Heart right ventricle (tissue), 16 donors: Measurements from ENCODE around the gene C3orf20. TPM values are rescaled to one million over a fixed set of nuclear protein-coding genes. Genes with fewer than 3 reads are reported as not detected.

Source experiments
- ATAC-seq, 8 donors: fragments of 200-7000 bp; cut with Tn5 transposase; one replicate each; pipeline ENCODE4 v1.9.1; 2020; ENCODE audit warnings: mild to moderate bottlenecking in 8 of 8, moderate library complexity in 8 of 8, moderate number of reproducible peaks in 1 of 8
- DNase-seq, 2 donors: peaks; one replicate each; pipeline ENCODE4 v3.0.0-alpha.2; 2020
- H3K27ac ChIP-seq, 10 donors: fragments of 200-600 bp; sonication (generic) in 2 of 10; one replicate each; pipeline versions ENCODE4 v1.5.0 to v1.8.0; 2020 to 2022; ENCODE audit warnings: mild to moderate bottlenecking in 3 of 10
- H3K27me3 ChIP-seq, 7 donors: fragments of 200-600 bp; one replicate each; pipeline ENCODE4 v1.8.0; 2021 to 2022; ENCODE audit warnings: mild to moderate bottlenecking in 2 of 7
- H3K36me3 ChIP-seq, 9 donors: fragments of 200-600 bp; sonication (generic) in 1 of 9; one replicate each; pipeline versions ENCODE4 v1.5.0 to v1.8.0; 2020 to 2022; ENCODE audit warnings: mild to moderate bottlenecking in 2 of 9
- H3K4me1 ChIP-seq, 9 donors: fragments of 200-600 bp; sonication (generic) in 1 of 9; one replicate each; pipeline versions ENCODE4 v1.5.0 to v1.8.0; 2020 to 2022; ENCODE audit warnings: mild to moderate bottlenecking in 4 of 9
- H3K4me3 ChIP-seq, 10 donors: fragments of 200-600 bp; sonication (generic) in 2 of 10; one replicate each; pipeline versions ENCODE4 v1.5.0 to v1.8.0; 2020 to 2022; ENCODE audit warnings: mild to moderate bottlenecking in 7 of 10, moderate library complexity in 2 of 10
- H3K9me3 ChIP-seq, 11 donors: fragments of 200-600 bp in 10 of 11; sonication (generic) in 2 of 11; one replicate each; pipeline versions ENCODE4 v1.5.0 to v1.8.0; 2013 to 2022; ENCODE audit warnings: mild to moderate bottlenecking in 2 of 11, control low read depth in 1 of 11, moderate library complexity in 1 of 11
- WGBS, 2 donors: extraction: QIAGEN DNeasy Blood & Tissue Kit; methylation state at CpG; one replicate each; pipeline ENCODE4 v1.1.7; 2013; ENCODE audit warnings: inconsistent platforms in 1 of 2; 5-methylcytosine and 5-hydroxymethylcytosine counted together
- intact Hi-C, 10 donors: fragments of 100-400 bp; cut with DNase I; formaldehyde crosslinking; loops; one replicate each; pipeline versions ENCODE4 v1.11.1 to v1.14.2; 2022
- polyA plus RNA-seq, 2 donors: library from polyadenylated mRNA; stranded (reverse); fragments of 200-250 nt; gene quantifications; one replicate each; pipeline ENCODE4 v1.2.3, GENCODE V29; 2013
- total RNA-seq, 10 donors: library from RNA; stranded (reverse); fragmentation: NEBNext Ultra II Directional in 3 of 10; extraction: Animal tissue kit (Norgen Biotek cat#: 25700) in 3 of 10; gene quantifications; one replicate each; pipeline versions ENCODE4 v1.2.1 to v1.2.4, GENCODE V29; 2021 to 2023
- TF ChIP-seq, protein P1 (sequence below), 9 donors: fragments of 200-600 bp; sonication (generic) in 2 of 9; IDR thresholded peaks; one replicate each; pipeline versions ENCODE4 v1.5.0 to v1.8.0; 2021 to 2022; ENCODE audit warnings: antibody characterized with exemption in 9 of 9, mild to moderate bottlenecking in 5 of 9, moderate library complexity in 1 of 9
- donor health status: Arrhythmogenic right ventricular cardiomyopathy.
- donor health status: ischemic (EF 13 %, LVEDD 7.1; RV severe dilation, severe dysfunction).
- donor health status: healthy with polysubstance abuse.
- donor health status: DM: no; HTN: yes; CAD: no.
- donor health status: DM: no; HTN: no; CAD: no.
- donor health status: ischemic (EF 25% LVEDD 6.9; RV normal size, moderate dysfunction).
- donor health status: ischemic (EF 25% LVEDD 5.7; RV mildly dilated, moderate dysfunction).
- donor health status: healthy.
- donor health status: DM: yes; HTN: yes; CAD: no.
- donor health status: Ischemic cardiomyopathy.
- donor health status: ischemic (EF 35%, LVEDD 5.7; RV mildly dilated, moderate dysfunction).
- donor health status: nonischemic (EF 11% LVEDD 7.7; RV severe dilation, severe dysfunction).
- donor health status: DM: yes; HTN: yes; CAD: no.
- donor health status: PGD.
- donor health status: ischemic (EF 29% LVEDD 5.4; RV normal size, mild dysfunction).
- donor health status: nonischemic (EF 23%, LVEDD 6.1; RV moderate dilation, normal function).

The C3orf20 gene
- total and polyA plus RNA-seq, 12 donors: 0.10 to 0.36 (median 0.16) TPM; not detected in 7

GRCh38 chr3:14680716-14681115, 5.8 kb downstream of the C3orf20 start:
- H3K4me1 ChIP-seq: no peaks in the 10 kb centered on the region
- H3K27ac ChIP-seq: no peak overlapping the region
- H3K36me3 ChIP-seq: peaks cover 0 to 3% (median 0%) of the 10 kb centered on the region in 9 donors
- peaks cover 0 to 11% (median 3%) of the 10 kb centered on the region in 11 donors for H3K9me3 ChIP-seq
- no peaks in the 10 kb centered on the region for H3K27me3 ChIP-seq
- TF ChIP-seq, protein P1, sequence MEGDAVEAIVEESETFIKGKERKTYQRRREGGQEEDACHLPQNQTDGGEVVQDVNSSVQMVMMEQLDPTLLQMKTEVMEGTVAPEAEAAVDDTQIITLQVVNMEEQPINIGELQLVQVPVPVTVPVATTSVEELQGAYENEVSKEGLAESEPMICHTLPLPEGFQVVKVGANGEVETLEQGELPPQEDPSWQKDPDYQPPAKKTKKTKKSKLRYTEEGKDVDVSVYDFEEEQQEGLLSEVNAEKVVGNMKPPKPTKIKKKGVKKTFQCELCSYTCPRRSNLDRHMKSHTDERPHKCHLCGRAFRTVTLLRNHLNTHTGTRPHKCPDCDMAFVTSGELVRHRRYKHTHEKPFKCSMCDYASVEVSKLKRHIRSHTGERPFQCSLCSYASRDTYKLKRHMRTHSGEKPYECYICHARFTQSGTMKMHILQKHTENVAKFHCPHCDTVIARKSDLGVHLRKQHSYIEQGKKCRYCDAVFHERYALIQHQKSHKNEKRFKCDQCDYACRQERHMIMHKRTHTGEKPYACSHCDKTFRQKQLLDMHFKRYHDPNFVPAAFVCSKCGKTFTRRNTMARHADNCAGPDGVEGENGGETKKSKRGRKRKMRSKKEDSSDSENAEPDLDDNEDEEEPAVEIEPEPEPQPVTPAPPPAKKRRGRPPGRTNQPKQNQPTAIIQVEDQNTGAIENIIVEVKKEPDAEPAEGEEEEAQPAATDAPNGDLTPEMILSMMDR (IDR thresholded peaks at IDR 0.05): no peak
- ATAC-seq (no peak), DNase-seq (peak in 1 of 2 donors; percentile 32)
- H3K4me3 ChIP-seq: no peak overlapping the region
- intact Hi-C loops: no loop called here
- 33 to 34% methylated on average over 2 of the region's 2 CpGs for WGBS, 2 donors

DNA sequence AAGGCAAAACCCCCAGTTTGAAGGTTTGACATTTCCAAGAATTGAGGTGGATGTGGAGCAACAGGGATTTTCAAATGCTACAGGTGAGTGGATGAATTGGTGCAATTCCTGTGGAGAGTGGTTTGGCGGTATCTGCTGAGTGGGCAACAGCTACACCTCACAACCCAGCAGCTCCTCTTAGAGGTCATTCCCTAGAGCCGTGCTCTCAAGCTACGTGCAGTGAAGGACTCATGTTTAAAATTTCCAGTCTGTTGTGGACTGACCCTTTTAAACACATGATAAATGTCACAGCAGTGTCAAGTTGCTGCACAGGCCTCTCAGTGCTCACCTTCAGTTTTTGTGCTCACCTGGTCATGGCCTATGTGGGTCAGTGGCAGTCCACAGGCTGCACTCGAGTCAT, 9.5 kb downstream of the C3orf20 start:
- intact Hi-C loops: no loop called here
- Histone ChIP-seq H3K9me3 (peaks cover 0 to 11% (median 3%) of the 10 kb centered on the region in 11 donors), H3K4me1 (peaks cover 0 to under 1% (median 0%) of the 10 kb centered on the region in 9 donors), H3K27me3 (no peaks in the 10 kb centered on the region), H3K36me3 (peaks cover 0 to 3% (median 0%) of the 10 kb centered on the region in 9 donors), H3K4me3 (no peak overlapping the region), H3K27ac (no peak overlapping the region)
- ATAC-seq (no peak), DNase-seq (no peak)
- TF ChIP-seq, protein P1 (IDR thresholded peaks at IDR 0.05): no peak
- 95 to 98% methylated on average over 4 of the region's 4 CpGs for WGBS, 2 donors

DNA sequence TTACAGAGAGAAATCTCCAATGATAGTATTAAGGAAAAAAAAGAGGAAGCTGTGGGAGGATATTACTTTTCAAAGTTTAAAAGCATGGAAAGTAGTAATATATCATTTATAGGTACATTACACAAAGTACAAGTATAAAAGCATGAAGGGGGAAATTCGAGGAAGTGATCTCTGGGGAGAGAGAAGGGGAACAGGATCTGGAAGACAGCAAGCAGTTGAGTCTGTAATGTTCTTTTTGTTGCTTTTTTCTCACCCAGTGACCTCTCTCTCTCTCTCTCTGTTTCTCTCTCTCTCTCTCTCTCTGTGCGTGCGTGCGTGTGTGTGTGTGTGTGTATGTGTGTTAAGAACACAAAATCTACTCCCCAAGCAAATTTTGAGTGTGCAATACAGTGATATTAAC, 10.2 kb downstream of the C3orf20 start:
- peaks cover 0 to 7% (median 0%) of the 10 kb centered on the region in 9 donors for H3K4me1 ChIP-seq
- peaks cover 0 to 5% (median 1%) of the 10 kb centered on the region in 11 donors for H3K9me3 ChIP-seq
- TF ChIP-seq, protein P1 (IDR thresholded peaks at IDR 0.05): no peak
- no peak for DNase-seq
- WGBS, 2 donors: 48 to 50% methylated on average over 4 of the region's 4 CpGs
- H3K36me3 ChIP-seq: peaks cover 0 to 3% (median 0%) of the 10 kb centered on the region in 9 donors
- intact Hi-C loops: no loop called here
- ATAC-seq: no peak
- H3K4me3 ChIP-seq: no peak overlapping the region
- no peaks in the 10 kb centered on the region for H3K27me3 ChIP-seq
- no peak overlapping the region for H3K27ac ChIP-seq

GRCh38 chr3:14687360-14687759, 12.4 kb downstream of the C3orf20 start:
- intact Hi-C loops: no loop called here
- peaks cover 0 to 7% (median 0%) of the 10 kb centered on the region in 9 donors for H3K4me1 ChIP-seq
- H3K9me3 ChIP-seq: peaks cover 0 to 2% (median 0%) of the 10 kb centered on the region in 11 donors
- peaks cover 0 to 3% (median 0%) of the 10 kb centered on the region in 9 donors for H3K36me3 ChIP-seq
- TF ChIP-seq, protein P1 (IDR thresholded peaks at IDR 0.05): no peak
- peaks cover 0 to 6% (median 0%) of the 10 kb centered on the region in 7 donors for H3K27me3 ChIP-seq
- H3K4me3 ChIP-seq: no peak overlapping the region
- 67 to 80% methylated on average over 3 of the region's 3 CpGs for WGBS, 2 donors
- ATAC-seq: no peak
- DNase-seq: no peak
- H3K27ac ChIP-seq: no peak overlapping the region
